ENCODE results near the gene HBM.
A peak's percentile ranks its signal among the peaks of the same experiment; 100 is the strongest.
"Not testable (repeated sequence)": the region's sequence is repeated elsewhere in the genome, so short reads cannot be mapped to it uniquely, and the experiment has no call there.

The HBM gene

DNA sequence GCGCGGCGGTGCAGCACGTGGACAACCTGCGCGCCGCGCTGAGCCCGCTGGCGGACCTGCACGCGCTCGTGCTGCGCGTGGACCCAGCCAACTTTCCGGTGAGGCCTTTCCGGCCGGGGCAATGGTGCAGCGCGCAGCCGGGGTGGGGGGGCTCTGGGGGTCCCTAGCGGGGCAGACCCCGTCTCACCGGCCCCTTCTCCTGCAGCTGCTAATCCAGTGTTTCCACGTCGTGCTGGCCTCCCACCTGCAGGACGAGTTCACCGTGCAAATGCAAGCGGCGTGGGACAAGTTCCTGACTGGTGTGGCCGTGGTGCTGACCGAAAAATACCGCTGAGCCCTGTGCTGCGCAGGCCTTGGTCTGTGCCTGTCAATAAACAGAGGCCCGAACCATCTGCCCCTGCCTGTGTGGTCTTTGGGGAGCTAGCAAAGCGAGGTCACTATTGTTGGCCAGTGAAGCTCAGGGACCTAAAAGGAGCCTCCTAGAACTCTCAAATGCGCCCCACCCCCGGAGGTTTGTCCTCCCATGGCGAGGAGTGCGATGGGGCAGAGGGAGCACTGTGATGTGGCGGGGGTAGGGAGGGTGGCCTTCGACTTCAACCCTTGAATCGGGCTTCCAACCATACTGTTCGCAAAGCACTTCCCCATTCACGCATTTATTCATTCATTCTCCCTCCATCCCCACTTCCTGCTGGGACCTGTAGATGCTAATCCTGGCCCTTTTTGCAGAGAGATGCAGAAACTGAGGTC lies 770 bp downstream of the HBM start:
- no peak overlapping the region for H3K4me3 ChIP-seq (ENCODE audit: low read length)
- TF ChIP-seq, protein P1, sequence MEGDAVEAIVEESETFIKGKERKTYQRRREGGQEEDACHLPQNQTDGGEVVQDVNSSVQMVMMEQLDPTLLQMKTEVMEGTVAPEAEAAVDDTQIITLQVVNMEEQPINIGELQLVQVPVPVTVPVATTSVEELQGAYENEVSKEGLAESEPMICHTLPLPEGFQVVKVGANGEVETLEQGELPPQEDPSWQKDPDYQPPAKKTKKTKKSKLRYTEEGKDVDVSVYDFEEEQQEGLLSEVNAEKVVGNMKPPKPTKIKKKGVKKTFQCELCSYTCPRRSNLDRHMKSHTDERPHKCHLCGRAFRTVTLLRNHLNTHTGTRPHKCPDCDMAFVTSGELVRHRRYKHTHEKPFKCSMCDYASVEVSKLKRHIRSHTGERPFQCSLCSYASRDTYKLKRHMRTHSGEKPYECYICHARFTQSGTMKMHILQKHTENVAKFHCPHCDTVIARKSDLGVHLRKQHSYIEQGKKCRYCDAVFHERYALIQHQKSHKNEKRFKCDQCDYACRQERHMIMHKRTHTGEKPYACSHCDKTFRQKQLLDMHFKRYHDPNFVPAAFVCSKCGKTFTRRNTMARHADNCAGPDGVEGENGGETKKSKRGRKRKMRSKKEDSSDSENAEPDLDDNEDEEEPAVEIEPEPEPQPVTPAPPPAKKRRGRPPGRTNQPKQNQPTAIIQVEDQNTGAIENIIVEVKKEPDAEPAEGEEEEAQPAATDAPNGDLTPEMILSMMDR (IDR thresholded peaks at IDR 0.05; ENCODE audit: insufficient read depth, low read depth, low read length, missing control alignments): no peak
- no peak for DNase-seq (ENCODE audit: low read depth)

DNA sequence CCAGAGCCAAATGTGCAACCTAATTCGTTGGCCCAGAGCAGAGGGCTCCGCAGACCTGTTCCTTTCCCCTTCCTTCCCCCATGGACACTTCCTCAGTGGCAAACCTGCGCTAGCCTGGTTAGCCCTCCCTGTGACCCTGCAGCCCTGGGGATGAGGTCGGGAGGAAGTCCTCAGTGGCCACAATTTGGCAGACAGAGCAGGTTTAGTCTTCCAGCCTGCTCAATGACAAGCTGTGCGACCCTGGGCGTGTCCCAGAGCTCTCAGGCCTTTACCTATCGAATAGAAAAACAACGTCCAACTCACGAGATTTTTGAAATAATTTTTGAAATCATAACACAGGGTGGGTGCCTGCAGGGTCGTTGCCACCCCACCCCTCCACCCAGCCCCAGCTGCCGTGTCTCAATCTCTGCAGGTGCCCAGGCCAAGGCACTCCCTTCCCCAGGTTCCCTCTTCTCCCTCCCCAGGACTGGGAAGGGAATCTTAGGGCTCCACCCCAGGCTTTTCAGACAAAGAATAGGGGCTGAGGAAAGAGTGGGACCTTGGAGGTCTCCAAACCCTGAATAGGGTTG lies 1.4 kb downstream of the HBM start:
- no peak for DNase-seq (ENCODE audit: low read depth)
- TF ChIP-seq, protein P1 (IDR thresholded peaks at IDR 0.05; ENCODE audit: insufficient read depth, low read depth, low read length, missing control alignments): no peak

DNA sequence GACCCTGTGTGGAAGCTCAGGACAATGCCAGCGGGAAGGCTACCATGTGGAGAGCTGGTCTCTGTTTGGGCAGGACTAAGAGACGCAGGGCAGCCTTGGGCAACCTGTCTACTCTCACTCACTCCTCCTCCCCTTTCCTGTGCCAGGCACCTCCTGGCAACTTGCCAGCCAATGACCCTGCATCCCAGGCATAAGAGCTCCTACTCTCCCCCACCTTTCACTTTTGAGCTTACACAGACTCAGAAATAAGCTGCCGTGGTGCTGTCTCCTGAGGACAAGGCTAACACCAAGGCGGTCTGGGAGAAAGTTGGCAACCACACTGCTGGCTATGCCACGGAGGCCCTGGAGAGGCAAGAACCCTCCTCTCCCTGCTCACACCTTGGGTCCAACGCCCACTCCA lies 2.6 kb downstream of the HBM start:
- TF ChIP-seq, protein P1 (IDR thresholded peaks at IDR 0.05; ENCODE audit: insufficient read depth, low read depth, low read length, missing control alignments): no peak
- DNase-seq (ENCODE audit: low read depth): no peak
- no peak overlapping the region for H3K4me3 ChIP-seq (ENCODE audit: low read length)

More for the DNA sequence above, 1.4 kb downstream of the HBM start:
- no peak overlapping the region for H3K4me3 ChIP-seq (ENCODE audit: low read length)

DNA sequence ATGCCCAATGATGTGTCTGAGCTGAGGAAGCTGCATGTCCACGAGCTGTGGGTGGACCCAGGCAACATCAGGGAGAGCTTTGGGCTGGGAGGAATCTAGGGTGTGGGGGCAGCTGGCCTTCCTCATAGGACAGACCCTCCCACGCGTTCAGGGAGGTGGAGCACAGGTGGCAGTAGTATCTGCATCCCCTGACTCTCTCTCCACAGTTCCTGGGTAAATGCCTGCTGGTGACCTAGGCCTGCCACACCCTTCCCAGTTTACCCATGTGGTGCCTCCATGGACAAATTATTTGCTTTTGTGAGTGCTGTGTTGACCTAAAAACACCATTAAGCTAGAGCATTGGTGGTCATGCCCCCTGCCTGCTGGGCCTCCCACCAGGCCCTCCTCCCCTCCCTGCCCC lies 3.2 kb downstream of the HBM start:
- DNase-seq (ENCODE audit: low read depth): no peak
- H3K4me3 ChIP-seq (ENCODE audit: low read length): no peak overlapping the region

DNA sequence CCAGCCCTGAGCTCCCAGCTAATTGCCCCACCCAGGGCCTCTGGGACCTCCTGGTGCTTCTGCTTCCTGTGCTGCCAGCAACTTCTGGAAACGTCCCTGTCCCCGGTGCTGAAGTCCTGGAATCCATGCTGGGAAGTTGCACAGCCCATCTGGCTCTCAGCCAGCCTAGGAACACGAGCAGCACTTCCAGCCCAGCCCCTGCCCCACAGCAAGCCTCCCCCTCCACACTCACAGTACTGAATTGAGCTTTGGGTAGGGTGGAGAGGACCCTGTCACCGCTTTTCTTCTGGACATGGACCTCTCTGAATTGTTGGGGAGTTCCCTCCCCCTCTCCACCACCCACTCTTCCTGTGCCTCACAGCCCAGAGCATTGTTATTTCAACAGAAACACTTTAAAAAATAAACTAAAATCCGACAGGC lies 4.3 kb downstream of the HBM start:
- peak; percentile 18 for DNase-seq (ENCODE audit: low read depth)
- H3K4me3 ChIP-seq (ENCODE audit: low read length): not testable (repeated sequence)

More for the DNA sequence above, 3.2 kb downstream of the HBM start:
- TF ChIP-seq, protein P1 (IDR thresholded peaks at IDR 0.05; ENCODE audit: insufficient read depth, low read depth, low read length, missing control alignments): no peak

DNA sequence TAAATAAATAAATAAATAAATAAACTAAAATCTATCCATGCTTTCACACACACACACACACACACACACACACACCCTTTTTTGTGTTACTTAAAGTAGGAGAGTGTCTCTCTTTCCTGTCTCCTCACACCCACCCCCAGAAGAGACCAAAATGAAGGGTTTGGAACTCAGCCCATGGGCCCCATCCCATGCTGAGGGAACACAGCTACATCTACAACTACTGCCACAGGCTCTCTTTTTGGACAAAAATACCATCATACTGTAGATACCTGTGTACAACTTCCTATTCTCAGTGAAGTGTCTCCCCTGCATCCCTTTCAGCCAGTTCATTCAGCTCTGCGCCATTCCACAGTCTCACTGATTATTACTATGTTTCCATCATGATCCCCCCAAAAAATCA lies 5.0 kb downstream of the HBM start:
- no peak overlapping the region for H3K4me3 ChIP-seq (ENCODE audit: low read length)
- TF ChIP-seq, protein P1 (IDR thresholded peaks at IDR 0.05; ENCODE audit: insufficient read depth, low read depth, low read length, missing control alignments): no peak
- no peak for DNase-seq (ENCODE audit: low read depth)

DNA sequence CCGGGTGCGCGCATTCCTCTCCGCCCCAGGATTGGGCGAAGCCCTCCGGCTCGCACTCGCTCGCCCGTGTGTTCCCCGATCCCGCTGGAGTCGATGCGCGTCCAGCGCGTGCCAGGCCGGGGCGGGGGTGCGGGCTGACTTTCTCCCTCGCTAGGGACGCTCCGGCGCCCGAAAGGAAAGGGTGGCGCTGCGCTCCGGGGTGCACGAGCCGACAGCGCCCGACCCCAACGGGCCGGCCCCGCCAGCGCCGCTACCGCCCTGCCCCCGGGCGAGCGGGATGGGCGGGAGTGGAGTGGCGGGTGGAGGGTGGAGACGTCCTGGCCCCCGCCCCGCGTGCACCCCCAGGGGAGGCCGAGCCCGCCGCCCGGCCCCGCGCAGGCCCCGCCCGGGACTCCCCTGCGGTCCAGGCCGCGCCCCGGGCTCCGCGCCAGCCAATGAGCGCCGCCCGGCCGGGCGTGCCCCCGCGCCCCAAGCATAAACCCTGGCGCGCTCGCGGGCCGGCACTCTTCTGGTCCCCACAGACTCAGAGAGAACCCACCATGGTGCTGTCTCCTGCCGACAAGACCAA lies 6.7 kb downstream of the HBM start, which contains the start of gene HBA2:
Gene HBA2, plus strand, starts transcription at position 503 of the 568 bp plus-strand sequence. Its CDS starts 37 bp downstream, at position 540.
- not testable (repeated sequence) for DNase-seq (ENCODE audit: low read depth)

DNA sequence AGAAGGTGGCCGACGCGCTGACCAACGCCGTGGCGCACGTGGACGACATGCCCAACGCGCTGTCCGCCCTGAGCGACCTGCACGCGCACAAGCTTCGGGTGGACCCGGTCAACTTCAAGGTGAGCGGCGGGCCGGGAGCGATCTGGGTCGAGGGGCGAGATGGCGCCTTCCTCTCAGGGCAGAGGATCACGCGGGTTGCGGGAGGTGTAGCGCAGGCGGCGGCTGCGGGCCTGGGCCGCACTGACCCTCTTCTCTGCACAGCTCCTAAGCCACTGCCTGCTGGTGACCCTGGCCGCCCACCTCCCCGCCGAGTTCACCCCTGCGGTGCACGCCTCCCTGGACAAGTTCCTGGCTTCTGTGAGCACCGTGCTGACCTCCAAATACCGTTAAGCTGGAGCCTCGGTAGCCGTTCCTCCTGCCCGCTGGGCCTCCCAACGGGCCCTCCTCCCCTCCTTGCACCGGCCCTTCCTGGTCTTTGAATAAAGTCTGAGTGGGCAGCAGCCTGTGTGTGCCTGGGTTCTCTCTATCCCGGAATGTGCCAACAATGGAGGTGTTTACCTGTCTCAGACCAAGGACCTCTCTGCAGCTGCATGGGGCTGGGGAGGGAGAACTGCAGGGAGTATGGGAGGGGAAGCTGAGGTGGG lies 7.6 kb downstream of the HBM start:
- DNase-seq (ENCODE audit: low read depth); H3K4me3 ChIP-seq (ENCODE audit: low read length): not testable (repeated sequence)

More for the DNA sequence above, 6.7 kb downstream of the HBM start, which contains the start of gene HBA2:
- not testable (repeated sequence) for H3K4me3 ChIP-seq (ENCODE audit: low read length)

DNA sequence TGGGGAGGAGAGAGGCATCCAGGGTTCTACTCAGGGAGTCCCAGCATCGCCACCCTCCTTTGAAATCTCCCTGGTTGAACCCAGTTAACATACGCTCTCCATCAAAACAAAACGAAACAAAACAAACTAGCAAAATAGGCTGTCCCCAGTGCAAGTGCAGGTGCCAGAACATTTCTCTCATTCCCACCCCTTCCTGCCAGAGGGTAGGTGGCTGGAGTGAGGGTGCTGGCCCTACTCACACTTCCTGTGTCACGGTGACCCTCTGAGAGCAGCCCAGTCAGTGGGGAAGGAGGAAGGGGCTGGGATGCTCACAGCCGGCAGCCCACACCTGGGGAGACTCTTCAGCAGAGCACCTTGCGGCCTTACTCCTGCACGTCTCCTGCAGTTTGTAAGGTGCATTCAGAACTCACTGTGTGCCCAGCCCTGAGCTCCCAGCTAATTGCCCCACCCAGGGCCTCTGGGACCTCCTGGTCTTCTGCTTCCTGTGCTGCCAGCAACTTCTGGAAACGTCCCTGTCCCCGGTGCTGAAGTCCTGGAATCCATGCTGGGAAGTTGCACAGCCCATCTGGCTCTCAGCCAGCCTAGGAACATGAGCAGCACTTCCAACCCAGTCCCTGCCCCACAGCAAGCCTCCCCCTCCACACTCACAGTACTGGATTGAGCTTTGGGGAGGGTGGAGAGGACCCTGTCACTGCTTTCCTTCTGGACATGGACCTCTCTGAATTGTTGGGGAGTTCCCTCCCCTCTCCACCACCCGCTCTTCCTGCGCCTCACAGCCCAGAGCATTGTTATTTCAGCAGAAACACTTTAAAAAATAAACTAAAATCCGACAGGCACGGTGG lies 8.4 kb downstream of the HBM start:
- not testable (repeated sequence) for H3K4me3 ChIP-seq (ENCODE audit: low read length)
- DNase-seq (ENCODE audit: low read depth): peak; percentile 29

Measured in epithelial cell of esophagus (primary cell).